ENCODE results near the gene FAM120AOS.

FAM120AOS gene

DNA sequence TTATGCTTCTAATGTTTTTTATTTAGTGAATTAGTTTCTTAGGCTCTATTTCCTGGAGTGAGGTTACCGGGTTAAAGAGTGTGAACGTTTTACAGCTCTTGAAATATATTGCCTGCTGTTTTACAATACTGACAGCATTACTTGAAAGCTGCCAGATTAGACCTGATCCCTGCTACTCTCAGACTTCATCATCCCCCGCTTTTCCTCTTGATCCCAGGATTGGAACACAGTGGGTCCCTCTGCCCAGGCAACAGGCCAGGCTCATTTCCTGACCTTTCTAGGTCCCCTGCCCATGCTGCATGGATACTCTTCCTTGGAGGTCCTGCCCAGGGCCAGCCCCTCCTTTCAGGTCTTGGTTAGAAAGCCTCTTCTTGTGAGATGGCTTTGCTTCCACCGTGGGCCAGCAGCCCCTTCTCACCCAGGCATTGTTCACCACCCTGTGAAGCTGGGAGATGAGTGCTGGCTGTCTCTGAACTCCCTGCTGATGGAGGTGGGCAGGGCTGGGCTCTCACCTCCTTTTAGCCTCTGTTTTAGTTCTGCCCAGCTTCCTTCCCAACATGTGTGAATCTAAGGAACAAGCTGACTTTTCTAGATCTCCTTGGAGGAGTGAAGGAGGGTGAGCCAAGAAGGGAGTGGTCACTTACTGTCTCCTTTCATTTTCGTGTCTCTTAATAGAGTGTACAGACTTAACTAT lies 15.5 kb upstream of the FAM120AOS start:
- H3K9me3 ChIP-seq (ENCODE audit: control insufficient read depth, low read length), result no peaks in the 10 kb centered on the region
- H3K4me1 ChIP-seq (ENCODE audit: control insufficient read depth, insufficient read depth, low read length), result peaks cover 9% of the 10 kb centered on the region
- H3K27ac ChIP-seq (ENCODE audit: insufficient read depth, low read depth, low read length, poor library complexity, severe bottlenecking), result peak overlapping the region; percentile 5
- WGBS, 2 experiments, result 48 to 66% methylated on average over 4 to 5 of the region's 5 CpGs
- H3K36me3 ChIP-seq (ENCODE audit: control insufficient read depth, insufficient read depth, low read length), result no peaks in the 10 kb centered on the region
- H3K4me3 ChIP-seq (ENCODE audit: insufficient read depth, low read depth, low read length), result no peak overlapping the region
- H3K27me3 ChIP-seq (ENCODE audit: control insufficient read depth, insufficient read depth, low read length, poor library complexity, severe bottlenecking), result no peaks in the 10 kb centered on the region

GRCh38 chr9:93467462-93467861 lies 14.1 kb upstream of the FAM120AOS start:
- WGBS, 2 experiments, result 86 to 96% methylated on average over 3 of the region's 3 CpGs
- H3K9me3 ChIP-seq (ENCODE audit: control insufficient read depth, low read length), result no peaks in the 10 kb centered on the region

GRCh38 chr9:93467062-93467416 lies 13.7 kb upstream of the FAM120AOS start:
- 78 to 88% methylated on average over 3 of the region's 3 CpGs for WGBS, 2 experiments
- no peaks in the 10 kb centered on the region for H3K36me3 ChIP-seq (ENCODE audit: control insufficient read depth, insufficient read depth, low read length)
- H3K27ac ChIP-seq (ENCODE audit: insufficient read depth, low read depth, low read length, poor library complexity, severe bottlenecking), result no peak overlapping the region
- no peak overlapping the region for H3K4me3 ChIP-seq (ENCODE audit: insufficient read depth, low read depth, low read length)
- H3K4me1 ChIP-seq (ENCODE audit: control insufficient read depth, insufficient read depth, low read length), result peaks cover 9% of the 10 kb centered on the region
- no peaks in the 10 kb centered on the region for H3K9me3 ChIP-seq (ENCODE audit: control insufficient read depth, low read length)
- H3K27me3 ChIP-seq (ENCODE audit: control insufficient read depth, insufficient read depth, low read length, poor library complexity, severe bottlenecking), result no peaks in the 10 kb centered on the region

More at GRCh38 chr9:93467462-93467861, 14.1 kb upstream of the FAM120AOS start:
- Histone ChIP-seq H3K27me3 (ENCODE audit: control insufficient read depth, insufficient read depth, low read length, poor library complexity, severe bottlenecking) (no peaks in the 10 kb centered on the region), H3K36me3 (ENCODE audit: control insufficient read depth, insufficient read depth, low read length) (no peaks in the 10 kb centered on the region), H3K27ac (ENCODE audit: insufficient read depth, low read depth, low read length, poor library complexity, severe bottlenecking) (no peak overlapping the region), H3K4me3 (ENCODE audit: insufficient read depth, low read depth, low read length) (no peak overlapping the region), H3K4me1 (ENCODE audit: control insufficient read depth, insufficient read depth, low read length) (peaks cover 9% of the 10 kb centered on the region)

GRCh38 chr9:93466416-93467061 lies 13.2 kb upstream of the FAM120AOS start:
- Histone ChIP-seq H3K27ac (ENCODE audit: insufficient read depth, low read depth, low read length, poor library complexity, severe bottlenecking) (no peak overlapping the region), H3K4me1 (ENCODE audit: control insufficient read depth, insufficient read depth, low read length) (peaks cover 9% of the 10 kb centered on the region), H3K27me3 (ENCODE audit: control insufficient read depth, insufficient read depth, low read length, poor library complexity, severe bottlenecking) (no peaks in the 10 kb centered on the region), H3K36me3 (ENCODE audit: control insufficient read depth, insufficient read depth, low read length) (no peaks in the 10 kb centered on the region), H3K4me3 (ENCODE audit: insufficient read depth, low read depth, low read length) (no peak overlapping the region), H3K9me3 (ENCODE audit: control insufficient read depth, low read length) (no peaks in the 10 kb centered on the region)
- WGBS, 2 experiments, result 71 to 75% methylated on average over 7 of the region's 7 CpGs

DNA sequence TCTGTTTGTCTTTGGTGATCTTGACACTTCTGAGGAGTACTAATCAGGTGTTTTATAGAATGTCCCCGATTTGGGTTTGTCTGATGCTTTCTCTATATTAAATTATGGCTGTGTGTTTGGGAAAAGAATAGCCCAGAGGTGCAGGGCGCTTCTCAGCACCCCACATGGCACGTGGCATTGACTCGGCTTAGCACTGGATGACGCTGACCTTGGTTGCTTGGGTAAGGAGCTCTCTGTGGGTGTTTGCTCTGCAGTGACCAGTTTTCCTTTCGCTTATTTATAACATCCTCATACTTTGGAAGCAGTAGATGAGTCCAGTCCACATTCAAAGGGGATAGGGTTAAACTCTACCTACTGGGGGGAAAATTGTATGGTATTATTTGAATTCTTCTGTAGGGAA lies 12.5 kb upstream of the FAM120AOS start:
- Histone ChIP-seq H3K36me3 (ENCODE audit: control insufficient read depth, insufficient read depth, low read length) (no peaks in the 10 kb centered on the region), H3K27ac (ENCODE audit: insufficient read depth, low read depth, low read length, poor library complexity, severe bottlenecking) (no peak overlapping the region), H3K4me3 (ENCODE audit: insufficient read depth, low read depth, low read length) (no peak overlapping the region), H3K27me3 (ENCODE audit: control insufficient read depth, insufficient read depth, low read length, poor library complexity, severe bottlenecking) (no peaks in the 10 kb centered on the region), H3K4me1 (ENCODE audit: control insufficient read depth, insufficient read depth, low read length) (peaks cover 9% of the 10 kb centered on the region), H3K9me3 (ENCODE audit: control insufficient read depth, low read length) (no peaks in the 10 kb centered on the region)
- WGBS, 2 experiments, result 89 to 93% methylated on average over 5 to 6 of the region's 6 CpGs

GRCh38 chr9:93464876-93465275 lies 11.5 kb upstream of the FAM120AOS start:
- 38% methylated on average over 2 of the region's 2 CpGs; no CpG with 5 or more reads in 1 of the 2 experiments for WGBS, 2 experiments
- Histone ChIP-seq H3K27ac (ENCODE audit: insufficient read depth, low read depth, low read length, poor library complexity, severe bottlenecking) (no peak overlapping the region), H3K4me1 (ENCODE audit: control insufficient read depth, insufficient read depth, low read length) (peaks cover 9% of the 10 kb centered on the region), H3K27me3 (ENCODE audit: control insufficient read depth, insufficient read depth, low read length, poor library complexity, severe bottlenecking) (no peaks in the 10 kb centered on the region), H3K4me3 (ENCODE audit: insufficient read depth, low read depth, low read length) (no peak overlapping the region), H3K9me3 (ENCODE audit: control insufficient read depth, low read length) (no peaks in the 10 kb centered on the region), H3K36me3 (ENCODE audit: control insufficient read depth, insufficient read depth, low read length) (no peaks in the 10 kb centered on the region)

GRCh38 chr9:93464395-93464794 lies 11.0 kb upstream of the FAM120AOS start:
- H3K4me1 ChIP-seq (ENCODE audit: control insufficient read depth, insufficient read depth, low read length), result peaks cover 9% of the 10 kb centered on the region
- WGBS, 2 experiments, result 80 to 88% methylated on average over 2 to 3 of the region's 3 CpGs

DNA sequence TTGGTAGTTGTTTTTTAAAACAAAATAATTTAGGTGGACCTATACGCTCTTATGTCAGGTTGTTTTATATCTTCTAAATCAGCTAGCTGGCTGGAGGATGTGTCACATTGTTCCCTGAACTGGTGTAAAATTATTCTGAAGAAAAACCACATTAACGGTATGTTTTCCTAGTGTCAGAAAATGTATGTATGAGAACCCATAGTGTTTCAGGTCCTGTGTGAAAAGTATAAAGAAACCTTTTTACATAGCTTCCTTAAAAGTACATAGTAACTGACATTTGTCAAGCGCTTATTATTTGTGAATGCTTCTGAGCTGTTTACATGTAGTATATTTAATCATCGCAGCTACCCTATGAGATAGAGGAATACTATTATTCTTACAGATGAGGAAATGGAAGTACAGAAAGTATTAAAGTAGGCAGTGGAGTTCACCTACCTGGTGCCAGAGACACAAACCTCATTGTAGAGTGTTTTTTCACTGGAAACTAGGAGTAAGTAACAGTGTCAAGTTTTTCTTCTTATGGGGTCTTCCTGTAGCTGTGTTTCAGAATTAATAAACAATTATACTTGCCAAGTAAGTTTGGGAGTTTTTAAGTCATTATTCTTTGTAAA lies 10.4 kb upstream of the FAM120AOS start:
- Histone ChIP-seq H3K4me1 (ENCODE audit: control insufficient read depth, insufficient read depth, low read length) (peaks cover 3% of the 10 kb centered on the region), H3K27me3 (ENCODE audit: control insufficient read depth, insufficient read depth, low read length, poor library complexity, severe bottlenecking) (no peaks in the 10 kb centered on the region), H3K4me3 (ENCODE audit: insufficient read depth, low read depth, low read length) (no peak overlapping the region), H3K36me3 (ENCODE audit: control insufficient read depth, insufficient read depth, low read length) (no peaks in the 10 kb centered on the region), H3K27ac (ENCODE audit: insufficient read depth, low read depth, low read length, poor library complexity, severe bottlenecking) (no peak overlapping the region), H3K9me3 (ENCODE audit: control insufficient read depth, low read length) (no peaks in the 10 kb centered on the region)
- 96 to 100% methylated on average over 2 to 4 of the region's 4 CpGs for WGBS, 2 experiments

More at GRCh38 chr9:93464395-93464794, 11.0 kb upstream of the FAM120AOS start:
- no peaks in the 10 kb centered on the region for H3K36me3 ChIP-seq (ENCODE audit: control insufficient read depth, insufficient read depth, low read length)
- no peak overlapping the region for H3K27ac ChIP-seq (ENCODE audit: insufficient read depth, low read depth, low read length, poor library complexity, severe bottlenecking)
- no peaks in the 10 kb centered on the region for H3K9me3 ChIP-seq (ENCODE audit: control insufficient read depth, low read length)
- no peaks in the 10 kb centered on the region for H3K27me3 ChIP-seq (ENCODE audit: control insufficient read depth, insufficient read depth, low read length, poor library complexity, severe bottlenecking)
- H3K4me3 ChIP-seq (ENCODE audit: insufficient read depth, low read depth, low read length), result no peak overlapping the region

GRCh38 chr9:93461821-93462220 lies 8.4 kb upstream of the FAM120AOS start:
- no peaks in the 10 kb centered on the region for H3K36me3 ChIP-seq (ENCODE audit: control insufficient read depth, insufficient read depth, low read length)
- H3K4me1 ChIP-seq (ENCODE audit: control insufficient read depth, insufficient read depth, low read length), result no peaks in the 10 kb centered on the region
- 86 to 97% methylated on average over 2 of the region's 2 CpGs for WGBS, 2 experiments
- no peaks in the 10 kb centered on the region for H3K9me3 ChIP-seq (ENCODE audit: control insufficient read depth, low read length)
- no peak overlapping the region for H3K4me3 ChIP-seq (ENCODE audit: insufficient read depth, low read depth, low read length)
- no peaks in the 10 kb centered on the region for H3K27me3 ChIP-seq (ENCODE audit: control insufficient read depth, insufficient read depth, low read length, poor library complexity, severe bottlenecking)
- H3K27ac ChIP-seq (ENCODE audit: insufficient read depth, low read depth, low read length, poor library complexity, severe bottlenecking), result no peak overlapping the region

DNA sequence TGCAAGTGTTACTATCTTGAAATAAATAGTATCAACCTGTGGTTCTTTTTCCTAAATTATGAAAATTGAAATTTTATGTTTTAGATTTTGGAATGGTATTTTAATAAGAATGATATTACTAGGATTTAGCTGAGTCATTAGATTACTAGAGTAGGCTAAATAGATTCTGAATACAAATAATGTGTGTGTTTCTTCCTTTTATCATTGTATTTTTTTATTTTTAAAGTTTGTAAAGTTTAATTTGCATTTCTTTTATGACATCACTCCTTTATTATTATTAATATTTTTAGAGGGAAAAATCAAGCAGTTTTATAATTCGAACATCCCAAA lies 8.0 kb upstream of the FAM120AOS start:
- 100% methylated on average over 1 of the region's 1 CpG for WGBS, 2 experiments
- Histone ChIP-seq H3K27me3 (ENCODE audit: control insufficient read depth, insufficient read depth, low read length, poor library complexity, severe bottlenecking) (no peaks in the 10 kb centered on the region), H3K27ac (ENCODE audit: insufficient read depth, low read depth, low read length, poor library complexity, severe bottlenecking) (no peak overlapping the region), H3K4me1 (ENCODE audit: control insufficient read depth, insufficient read depth, low read length) (no peaks in the 10 kb centered on the region), H3K4me3 (ENCODE audit: insufficient read depth, low read depth, low read length) (no peak overlapping the region), H3K36me3 (ENCODE audit: control insufficient read depth, insufficient read depth, low read length) (no peaks in the 10 kb centered on the region), H3K9me3 (ENCODE audit: control insufficient read depth, low read length) (no peaks in the 10 kb centered on the region)

Data from ectodermal cell (in vitro differentiated cells).